Colonic mucosa (tissue), 4 donors: ENCODE measurements around the gene MTOR. TPM values are rescaled to one million over a fixed set of nuclear protein-coding genes. Genes with fewer than 3 reads are reported as not detected.

ENCODE experiments used
- DNase-seq: peaks from one replicate; pipeline ENCODE4 v3.0.0-alpha.2; 2020
- H3K27ac ChIP-seq: fragments of 200-600 bp; one replicate; pipeline ENCODE4 v1.8.0; 2021
- H3K27me3 ChIP-seq: fragments of 200-600 bp; one replicate; pipeline ENCODE4 v1.8.0; 2021
- H3K36me3 ChIP-seq: fragments of 200-600 bp; one replicate; pipeline ENCODE4 v1.8.0; 2021
- H3K4me1 ChIP-seq: fragments of 200-600 bp; one replicate; pipeline ENCODE4 v1.8.0; 2021; ENCODE audit warnings: mild to moderate bottlenecking
- H3K4me3 ChIP-seq: fragments of 200-600 bp; one replicate; pipeline ENCODE4 v1.8.0; 2021
- H3K9ac ChIP-seq, 2 donors: one replicate each; pipeline ENCODE4 v1.7.0; 2013; ENCODE audit warnings: control low read depth in 2 of 2, low read depth in 2 of 2, low read length in 2 of 2
- H3K9me3 ChIP-seq: fragments of 200-600 bp; one replicate; pipeline ENCODE4 v1.8.0; 2021
- intact Hi-C: fragments of 100-400 bp; cut with DNase I; formaldehyde crosslinking; loops from one replicate; pipeline ENCODE4 v1.14.1; 2022
- total RNA-seq, 2 donors: library from RNA; stranded (reverse); fragmentation: NEBNext Ultra II Directional in 1 of 2; extraction: Animal tissue kit (Norgen Biotek cat#: 25700) in 1 of 2; gene quantifications; one replicate each; pipeline ENCODE4 v1.2.1, GENCODE V29; 2021
- TF ChIP-seq, protein P1 (sequence below): fragments of 200-600 bp; IDR thresholded peaks from one replicate; pipeline ENCODE4 v1.8.0; 2022; ENCODE audit warnings: antibody characterized with exemption, mild to moderate bottlenecking
- donor health status: healthy.
- donor health status: DM: no; HTN: no; CAD: no.
- donor health status: DM: no; HTN: no; CAD: no.

Gene MTOR
- total RNA-seq, 2 donors from 2014 or later, result 29.9 to 50.2 TPM

DNA sequence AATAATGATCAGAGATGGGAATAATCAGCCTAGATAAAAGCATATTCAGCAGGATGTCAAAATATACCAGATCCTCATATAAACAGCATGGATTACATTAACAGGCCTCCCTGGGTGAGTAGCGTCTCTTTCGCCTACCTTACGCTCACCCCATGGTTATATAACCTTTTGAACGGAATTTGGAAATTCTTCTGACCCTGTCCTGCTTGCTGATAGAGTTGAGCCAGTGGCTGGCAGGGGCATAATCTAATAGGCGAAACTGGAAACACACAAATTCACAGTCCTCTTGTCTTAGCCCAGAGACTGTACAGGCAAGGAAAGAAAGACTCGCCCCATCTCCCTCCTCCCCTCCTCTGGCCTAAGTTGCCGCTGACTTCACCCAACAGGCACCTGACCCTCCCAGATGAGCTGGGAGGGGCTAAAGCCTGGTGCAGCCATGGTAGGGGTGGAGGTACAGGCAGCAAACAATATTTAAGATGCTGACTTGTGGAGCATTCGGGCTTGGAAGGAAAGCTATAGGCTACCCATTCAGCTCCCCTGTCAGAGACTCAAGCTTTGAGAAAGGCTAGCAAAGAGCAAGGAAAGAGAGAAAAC, 73.4 kb downstream of the MTOR start, which contains the start of gene ANGPTL7:
TSS of gene ANGPTL7 (plus strand) at position 498 of the 594 bp plus-strand sequence. CDS start 225 bp downstream, outside the sequence.
- Histone ChIP-seq H3K27me3 (no peaks in the 10 kb centered on the region), H3K4me3 (no peak within 1 kb of the TSS), H3K27ac (no peak within 1 kb of the TSS), H3K4me1 (no peaks in the 10 kb centered on the region), H3K36me3 (no peaks in the 10 kb centered on the region), H3K9me3 (no peaks in the 10 kb centered on the region), H3K9ac (no peak within 1 kb of the TSS)
- intact Hi-C loops, result no loop called here
- DNase-seq, result no peak
- TF ChIP-seq, protein P1, sequence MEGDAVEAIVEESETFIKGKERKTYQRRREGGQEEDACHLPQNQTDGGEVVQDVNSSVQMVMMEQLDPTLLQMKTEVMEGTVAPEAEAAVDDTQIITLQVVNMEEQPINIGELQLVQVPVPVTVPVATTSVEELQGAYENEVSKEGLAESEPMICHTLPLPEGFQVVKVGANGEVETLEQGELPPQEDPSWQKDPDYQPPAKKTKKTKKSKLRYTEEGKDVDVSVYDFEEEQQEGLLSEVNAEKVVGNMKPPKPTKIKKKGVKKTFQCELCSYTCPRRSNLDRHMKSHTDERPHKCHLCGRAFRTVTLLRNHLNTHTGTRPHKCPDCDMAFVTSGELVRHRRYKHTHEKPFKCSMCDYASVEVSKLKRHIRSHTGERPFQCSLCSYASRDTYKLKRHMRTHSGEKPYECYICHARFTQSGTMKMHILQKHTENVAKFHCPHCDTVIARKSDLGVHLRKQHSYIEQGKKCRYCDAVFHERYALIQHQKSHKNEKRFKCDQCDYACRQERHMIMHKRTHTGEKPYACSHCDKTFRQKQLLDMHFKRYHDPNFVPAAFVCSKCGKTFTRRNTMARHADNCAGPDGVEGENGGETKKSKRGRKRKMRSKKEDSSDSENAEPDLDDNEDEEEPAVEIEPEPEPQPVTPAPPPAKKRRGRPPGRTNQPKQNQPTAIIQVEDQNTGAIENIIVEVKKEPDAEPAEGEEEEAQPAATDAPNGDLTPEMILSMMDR, result no peak

DNA sequence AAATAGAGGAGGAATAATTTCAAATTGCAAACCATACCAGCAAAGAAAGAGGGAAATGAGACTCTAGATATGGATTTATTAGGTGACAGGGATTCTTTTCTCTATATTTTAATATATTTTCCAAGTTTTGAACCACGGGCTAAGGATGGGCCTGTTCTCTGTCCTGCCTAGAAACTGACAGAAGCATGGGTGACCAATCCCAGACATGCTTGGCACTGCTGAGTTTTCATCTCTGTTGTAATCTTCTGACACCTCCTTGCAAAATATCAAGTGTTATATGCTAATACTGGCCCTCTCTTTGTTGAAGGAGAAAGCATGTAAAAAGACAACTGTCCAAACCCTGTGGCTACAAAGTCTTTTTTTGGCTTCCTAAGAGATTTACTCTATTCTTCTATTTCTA, 74.0 kb downstream of the MTOR start:
- intact Hi-C loops, result no loop called here
- Histone ChIP-seq H3K9ac (no peak overlapping the region), H3K4me3 (no peak overlapping the region), H3K4me1 (no peaks in the 10 kb centered on the region), H3K36me3 (no peaks in the 10 kb centered on the region), H3K27ac (no peak overlapping the region), H3K27me3 (no peaks in the 10 kb centered on the region), H3K9me3 (no peaks in the 10 kb centered on the region)
- DNase-seq, result no peak
- TF ChIP-seq, protein P1, result no peak

GRCh38 chr1:11187931-11188330, 74.4 kb downstream of the MTOR start:
- Histone ChIP-seq H3K36me3 (no peaks in the 10 kb centered on the region), H3K9ac (peak overlapping the region in 1 of 2 donors; percentile 26), H3K4me3 (no peak overlapping the region), H3K9me3 (no peaks in the 10 kb centered on the region), H3K27ac (no peak overlapping the region), H3K4me1 (no peaks in the 10 kb centered on the region), H3K27me3 (no peaks in the 10 kb centered on the region)
- TF ChIP-seq, protein P1, result no peak
- intact Hi-C loops, result no loop called here
- DNase-seq, result no peak

- DNase-seq, result no peak
- Histone ChIP-seq H3K27ac (no peak overlapping the region), H3K4me1 (no peaks in the 10 kb centered on the region), H3K9ac (peak overlapping the region in 1 of 2 donors; percentile 26), H3K4me3 (no peak overlapping the region), H3K9me3 (no peaks in the 10 kb centered on the region), H3K36me3 (no peaks in the 10 kb centered on the region), H3K27me3 (no peaks in the 10 kb centered on the region)
- TF ChIP-seq, protein P1, result no peak
- intact Hi-C loops, result no loop called here
Observed at GRCh38 chr1:11187494-11187893, 74.9 kb downstream of the MTOR start.

DNA sequence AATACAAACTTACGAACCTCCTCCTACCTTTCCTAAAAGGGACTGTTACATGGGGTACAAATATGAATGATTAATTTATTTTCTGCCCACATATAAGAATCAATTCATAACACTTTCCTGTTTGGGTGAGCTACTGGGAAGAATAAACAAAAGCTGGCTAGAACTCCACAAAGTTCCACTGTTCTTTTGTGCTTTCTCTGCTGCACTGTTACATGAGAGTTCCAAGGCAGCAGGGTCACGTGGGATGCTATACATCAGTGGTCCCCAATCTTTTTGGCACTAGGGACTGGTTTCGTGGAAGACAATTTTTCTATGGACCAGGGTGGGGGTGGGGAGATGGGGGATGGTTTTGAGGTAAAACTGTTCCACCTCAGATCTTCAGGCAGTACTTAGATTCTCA, 75.4 kb downstream of the MTOR start:
- no peak overlapping the region for H3K27ac ChIP-seq
- H3K4me3 ChIP-seq, result no peak overlapping the region
- no peaks in the 10 kb centered on the region for H3K27me3 ChIP-seq
- TF ChIP-seq, protein P1, result no peak
- no peak for DNase-seq
- no peaks in the 10 kb centered on the region for H3K36me3 ChIP-seq
- H3K9ac ChIP-seq, result no peak overlapping the region
- H3K4me1 ChIP-seq, result no peaks in the 10 kb centered on the region
- H3K9me3 ChIP-seq, result no peaks in the 10 kb centered on the region
- intact Hi-C loops, result no loop called here
